HG03103 (cell line): ENCODE measurements around the gene WDR18.

Experiments
- ATAC-seq: cut with Tn5 transposase; IDR thresholded peaks from one replicate; pipeline ENCODE4 v1.9.1; 2021; ENCODE audit warnings: low read depth; ENCODE audit not compliant: unreplicated experiment

The WDR18 gene, protein sequence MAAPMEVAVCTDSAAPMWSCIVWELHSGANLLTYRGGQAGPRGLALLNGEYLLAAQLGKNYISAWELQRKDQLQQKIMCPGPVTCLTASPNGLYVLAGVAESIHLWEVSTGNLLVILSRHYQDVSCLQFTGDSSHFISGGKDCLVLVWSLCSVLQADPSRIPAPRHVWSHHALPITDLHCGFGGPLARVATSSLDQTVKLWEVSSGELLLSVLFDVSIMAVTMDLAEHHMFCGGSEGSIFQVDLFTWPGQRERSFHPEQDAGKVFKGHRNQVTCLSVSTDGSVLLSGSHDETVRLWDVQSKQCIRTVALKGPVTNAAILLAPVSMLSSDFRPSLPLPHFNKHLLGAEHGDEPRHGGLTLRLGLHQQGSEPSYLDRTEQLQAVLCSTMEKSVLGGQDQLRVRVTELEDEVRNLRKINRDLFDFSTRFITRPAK

DNA sequence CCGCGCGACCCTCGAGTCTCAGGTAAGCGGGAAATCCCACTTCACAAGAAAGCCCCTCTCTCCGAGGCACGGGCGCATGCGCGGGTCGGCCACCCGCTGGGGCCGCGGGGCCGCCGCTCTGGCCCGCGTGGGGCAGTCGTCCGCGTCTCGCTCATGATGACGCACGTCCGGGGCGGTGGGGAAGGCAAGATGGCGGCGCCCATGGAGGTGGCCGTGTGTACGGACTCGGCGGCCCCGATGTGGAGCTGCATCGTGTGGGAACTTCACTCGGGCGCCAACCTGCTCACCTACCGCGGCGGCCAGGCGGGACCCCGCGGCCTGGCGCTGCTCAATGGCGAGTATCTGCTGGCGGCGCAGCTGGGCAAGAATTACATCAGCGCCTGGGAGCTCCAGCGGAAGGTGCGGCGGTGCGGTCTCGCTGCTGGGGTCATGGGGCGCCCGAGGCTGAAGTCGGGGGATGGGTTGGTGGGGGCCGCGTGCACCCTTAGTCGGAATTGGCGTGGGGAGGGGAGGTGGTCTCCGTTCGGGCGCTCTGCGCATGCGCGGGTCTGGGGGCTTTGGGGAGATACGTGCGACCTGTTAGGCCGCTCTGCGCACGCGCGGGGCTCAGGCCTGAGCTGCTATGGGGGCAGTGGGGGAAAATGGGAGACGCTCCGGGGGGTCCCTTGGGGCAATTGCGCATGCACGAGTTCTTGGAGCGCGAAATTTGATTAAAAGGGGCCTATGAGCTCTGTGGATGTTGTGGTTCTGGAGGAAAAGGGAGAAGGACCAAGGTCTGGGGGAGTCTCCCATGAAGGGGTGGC is at the start of gene WDR18:
Gene WDR18, plus strand, starts transcription at position 181 of the 803 bp plus-strand sequence. Its CDS starts 9 bp downstream, at position 190.
- ATAC-seq: peak; percentile 64

DNA sequence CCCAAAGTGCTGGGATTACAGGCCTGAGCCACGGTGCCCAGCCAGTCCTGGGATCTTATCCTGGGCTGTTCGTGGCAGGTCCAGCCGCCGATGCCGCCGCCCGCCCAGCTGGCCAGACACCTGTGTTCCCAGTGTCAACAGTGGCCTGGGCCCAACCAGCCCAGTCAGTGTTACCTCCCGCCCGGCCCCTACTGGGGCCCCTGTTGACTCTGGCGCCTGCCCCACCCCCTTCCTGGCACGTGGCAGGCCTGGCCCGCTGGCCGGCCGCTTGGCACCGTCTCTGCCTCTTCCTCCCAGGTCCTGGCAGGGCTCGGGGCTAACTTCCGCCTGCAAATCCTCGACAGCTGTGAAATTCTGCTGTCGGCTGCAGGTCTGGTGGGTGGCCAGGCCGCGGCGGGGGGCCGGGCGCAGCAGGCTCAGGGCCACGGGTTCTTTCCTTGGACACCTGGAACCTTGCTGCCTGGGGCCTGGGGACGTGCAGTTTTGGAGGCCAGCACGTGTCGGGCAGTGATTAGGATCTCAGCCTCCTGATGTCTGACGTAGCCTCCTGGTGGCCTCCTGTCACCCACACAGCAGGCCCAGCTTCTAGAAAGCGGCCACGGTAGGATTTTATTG is 49.2 kb upstream of the WDR18 start:
- ATAC-seq: no peak

DNA sequence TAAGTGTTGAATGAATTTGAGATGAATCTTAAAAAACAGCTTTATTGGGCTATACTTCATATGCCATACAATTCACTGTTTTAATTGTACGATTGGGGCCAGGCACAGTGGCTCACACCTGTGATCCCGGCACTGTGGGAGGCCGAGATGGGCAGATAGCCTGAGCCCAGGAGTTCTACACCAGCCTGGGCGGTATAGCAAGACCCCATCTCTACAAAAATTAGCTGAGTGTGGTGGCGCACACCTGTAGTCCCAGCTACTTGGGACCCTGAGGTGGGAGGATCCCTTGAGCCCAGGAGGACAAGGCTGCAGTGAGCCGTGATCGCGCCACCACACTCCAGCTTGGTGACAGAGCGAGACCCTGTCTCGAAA is 48.0 kb upstream of the WDR18 start:
- no peak for ATAC-seq

DNA sequence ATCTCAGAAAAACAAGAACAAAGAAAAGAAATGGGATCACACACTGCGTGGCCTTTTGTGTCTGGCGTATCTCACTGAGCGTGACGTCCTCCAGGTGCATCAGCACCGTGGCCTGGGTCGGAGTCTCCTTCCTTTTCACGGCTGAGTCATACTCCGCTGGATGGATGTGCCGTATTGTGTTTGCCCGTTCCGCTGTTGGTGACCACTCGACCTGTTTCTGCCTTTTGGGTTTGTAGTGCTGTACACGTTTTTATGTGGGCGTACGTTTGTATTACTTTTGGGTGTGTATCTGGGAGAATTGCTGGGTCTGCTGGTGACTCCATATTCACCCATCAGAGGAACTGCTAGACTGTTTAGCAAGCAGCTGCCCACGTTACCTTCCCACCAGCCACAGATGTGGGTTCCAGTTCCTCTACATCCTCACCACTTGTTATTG is 46.9 kb upstream of the WDR18 start:
- no peak for ATAC-seq

DNA sequence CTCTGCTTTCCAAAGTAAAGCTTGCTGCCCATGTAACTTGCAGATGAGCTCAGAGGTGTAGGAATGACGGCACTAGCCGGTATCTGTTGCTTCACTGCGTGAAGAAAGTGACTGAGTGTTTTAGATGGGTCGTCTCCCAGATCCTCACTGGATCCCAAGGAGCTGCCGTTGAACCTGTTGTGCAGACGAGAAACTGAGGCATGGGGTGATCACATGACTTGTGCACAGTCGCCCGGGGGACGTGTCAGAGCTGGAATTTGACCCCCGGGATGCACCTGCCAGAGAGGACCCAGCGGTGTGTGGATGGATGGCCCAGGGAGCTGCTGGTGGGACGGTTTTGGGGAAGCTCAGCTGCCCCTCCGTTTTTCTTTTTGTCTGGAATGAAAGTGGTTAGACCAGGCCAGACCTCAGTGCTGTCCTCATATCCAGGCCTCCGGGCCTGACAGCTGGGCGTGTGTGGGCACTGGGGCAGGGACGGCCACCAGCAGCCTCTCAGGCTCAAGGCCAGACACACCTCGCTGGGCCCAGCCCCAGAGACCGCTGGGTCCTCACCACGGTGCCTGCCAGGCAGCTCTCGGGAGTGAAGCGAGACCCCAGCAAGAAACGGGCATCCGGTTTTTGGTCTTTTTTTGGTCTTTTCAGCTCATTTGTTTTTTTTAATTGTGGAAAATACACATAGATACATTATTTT is 45.8 kb upstream of the WDR18 start:
- ATAC-seq: no peak

DNA sequence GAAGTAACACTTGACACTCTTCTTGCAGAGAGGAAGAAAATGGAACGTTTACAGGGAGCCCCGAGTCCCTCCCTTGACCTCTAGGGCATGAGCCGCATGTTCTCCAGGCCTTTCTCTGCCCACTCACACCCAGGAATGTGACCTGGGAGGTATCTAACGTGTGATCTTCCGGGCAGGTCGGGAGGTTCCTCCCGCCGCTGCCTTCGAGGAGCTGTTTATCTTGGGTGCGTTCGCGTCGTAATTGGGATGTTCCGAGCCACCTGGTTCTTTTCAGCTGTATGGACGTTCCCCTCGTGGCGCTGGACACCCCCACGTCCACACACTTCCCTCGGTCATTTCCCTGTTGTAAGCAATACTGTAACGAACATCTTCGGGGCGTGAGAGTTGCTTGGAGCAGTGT is 44.7 kb upstream of the WDR18 start:
- no peak for ATAC-seq

DNA sequence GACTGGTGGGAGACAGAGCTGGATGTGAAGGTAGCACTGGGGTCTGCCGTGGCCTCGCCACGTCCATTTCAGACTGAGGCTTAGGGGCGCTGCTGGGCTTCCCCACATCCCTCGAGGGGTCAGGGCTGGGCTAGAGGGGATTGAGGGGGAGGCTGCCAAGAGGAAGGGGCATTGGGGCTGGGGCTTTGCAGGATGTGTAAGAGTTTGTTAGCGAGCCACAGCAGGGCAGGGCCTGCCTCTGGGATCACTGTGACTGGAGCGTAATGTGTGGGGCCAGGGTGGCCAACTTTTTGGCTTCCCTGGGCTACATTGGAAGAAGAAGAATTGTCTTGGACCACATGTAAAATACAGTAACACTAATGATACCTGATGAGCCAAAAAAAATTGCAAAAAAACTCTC is 44.2 kb upstream of the WDR18 start:
- no peak for ATAC-seq

DNA sequence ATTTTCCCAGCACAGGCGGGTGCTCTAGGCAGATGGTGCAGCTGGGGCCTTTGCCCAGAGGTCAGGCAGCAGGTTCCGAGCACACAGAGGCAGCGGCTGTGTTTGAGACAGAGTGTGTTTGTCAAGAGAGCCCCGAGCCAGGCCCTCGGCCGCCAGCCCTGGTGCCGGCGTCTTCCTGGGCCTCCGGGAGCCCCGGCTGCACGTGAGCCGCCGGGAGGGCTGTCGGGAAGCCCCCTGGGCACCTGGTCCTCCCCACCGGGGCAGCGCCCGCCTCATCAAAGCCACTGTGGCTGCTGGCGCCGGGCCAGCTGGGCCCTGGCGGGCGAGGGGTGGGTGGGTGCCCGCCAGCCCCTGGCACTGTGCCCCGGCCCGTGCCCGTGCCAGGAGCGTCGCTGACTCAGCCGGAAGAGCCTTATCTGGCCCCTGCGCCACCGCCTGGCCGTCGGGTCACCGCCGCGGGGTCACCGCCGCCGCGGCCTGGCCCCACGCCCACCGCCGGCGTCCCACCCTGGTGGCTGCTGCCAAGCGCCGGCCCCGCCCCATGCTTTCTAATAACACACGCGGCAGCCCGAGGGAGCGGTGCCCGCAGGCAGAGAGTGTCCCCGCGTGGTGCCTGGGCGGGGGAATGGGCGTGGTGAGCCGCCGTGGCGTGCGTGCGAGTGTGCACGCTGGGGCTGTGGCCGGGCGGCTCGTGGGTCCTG is 43.4 kb upstream of the WDR18 start:
- no peak for ATAC-seq

DNA sequence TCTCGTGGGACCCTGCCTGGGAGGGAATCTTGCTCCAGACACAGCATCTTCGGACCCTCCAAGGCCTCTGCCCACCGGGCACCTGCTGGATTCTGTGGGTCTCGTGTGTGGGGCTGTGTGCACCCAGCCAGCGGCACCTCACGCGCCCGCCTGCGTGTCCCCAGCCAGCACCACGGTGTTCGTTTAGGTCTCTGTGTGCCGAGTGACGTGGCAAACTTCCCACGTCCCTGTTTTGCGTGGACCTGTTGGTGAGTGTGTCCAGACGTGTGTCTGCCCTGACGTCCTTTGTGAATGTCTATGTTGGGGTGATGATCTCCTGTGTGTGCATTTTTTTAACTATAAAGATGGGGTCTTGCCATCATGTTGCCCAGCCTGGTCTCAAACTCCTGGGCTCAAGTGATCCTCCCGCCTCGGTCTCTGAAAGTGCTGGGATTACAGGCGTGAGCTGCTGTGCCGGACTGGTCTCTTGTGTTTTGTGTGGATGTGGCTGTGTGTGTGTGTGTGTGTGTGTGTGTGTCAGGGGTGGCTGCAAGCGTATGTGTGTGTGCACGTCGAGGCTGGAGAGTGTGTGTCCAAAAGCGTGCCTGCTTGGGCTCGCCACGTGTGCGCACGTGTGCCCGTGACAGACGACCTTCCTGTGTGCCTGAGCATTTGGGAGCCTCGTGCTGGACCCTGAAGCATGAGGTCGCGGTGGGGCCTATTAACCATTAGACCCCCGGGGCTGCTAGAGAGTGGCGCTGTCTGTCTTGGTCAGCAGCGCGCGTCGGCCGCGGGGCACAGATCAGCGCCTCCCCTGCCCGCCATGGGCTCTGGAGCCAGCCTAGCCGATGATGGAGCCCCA is 42.6 kb upstream of the WDR18 start:
- no peak for ATAC-seq

DNA sequence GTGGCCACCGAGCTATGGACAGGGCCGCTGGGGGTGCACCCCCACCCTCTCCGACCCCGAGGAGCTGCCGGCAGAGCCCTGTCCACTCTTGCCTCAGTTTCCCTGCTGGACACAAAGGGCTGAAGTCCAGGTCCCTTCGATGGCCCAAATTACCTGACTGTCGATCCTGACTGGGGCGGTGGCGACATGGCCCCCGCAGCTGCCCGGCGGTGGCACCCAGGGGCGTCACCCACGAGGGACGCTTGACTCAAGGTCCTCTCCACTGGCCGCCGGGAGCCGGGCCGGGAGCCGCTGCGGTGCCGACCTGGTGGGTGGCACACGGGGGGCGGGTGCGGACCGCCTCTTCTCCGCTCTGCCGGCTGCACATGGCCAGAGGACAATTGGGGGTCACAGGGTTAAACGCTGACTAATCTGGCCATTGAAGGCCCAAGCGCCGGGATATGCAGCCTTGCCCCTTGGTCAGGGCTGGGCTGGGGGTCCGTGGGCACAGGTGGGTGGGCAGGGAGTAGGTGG is 42.0 kb upstream of the WDR18 start:
- no peak for ATAC-seq

DNA sequence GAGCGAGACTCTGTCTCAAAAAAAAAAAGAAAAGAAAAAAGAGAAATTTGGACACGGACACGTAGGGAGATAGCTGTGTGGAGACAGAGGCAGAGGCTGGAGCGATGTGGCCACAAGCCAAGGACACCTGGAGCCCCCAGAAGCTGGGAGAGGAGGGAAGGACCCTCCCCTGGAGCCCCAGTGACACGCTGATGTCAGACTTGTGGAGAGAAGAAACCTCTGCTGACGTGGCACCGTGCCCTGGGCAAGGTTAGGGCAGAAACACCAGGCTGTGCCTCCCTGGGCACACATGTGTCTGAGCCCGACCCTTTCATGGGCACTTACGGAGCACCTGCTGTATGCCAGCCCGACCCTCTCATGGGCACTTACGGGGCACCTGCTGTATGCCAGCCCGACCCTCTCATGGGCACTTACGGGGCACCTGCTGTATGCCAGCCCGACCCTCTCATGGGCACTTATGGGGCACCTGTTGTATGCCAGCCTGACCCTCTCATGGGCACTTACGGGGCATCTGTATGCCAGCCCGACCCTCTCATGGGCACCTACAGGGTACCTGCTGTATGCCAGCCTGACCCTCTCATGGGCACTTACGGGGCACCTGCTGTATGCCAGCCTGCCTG is 40.5 kb upstream of the WDR18 start:
- no peak for ATAC-seq

DNA sequence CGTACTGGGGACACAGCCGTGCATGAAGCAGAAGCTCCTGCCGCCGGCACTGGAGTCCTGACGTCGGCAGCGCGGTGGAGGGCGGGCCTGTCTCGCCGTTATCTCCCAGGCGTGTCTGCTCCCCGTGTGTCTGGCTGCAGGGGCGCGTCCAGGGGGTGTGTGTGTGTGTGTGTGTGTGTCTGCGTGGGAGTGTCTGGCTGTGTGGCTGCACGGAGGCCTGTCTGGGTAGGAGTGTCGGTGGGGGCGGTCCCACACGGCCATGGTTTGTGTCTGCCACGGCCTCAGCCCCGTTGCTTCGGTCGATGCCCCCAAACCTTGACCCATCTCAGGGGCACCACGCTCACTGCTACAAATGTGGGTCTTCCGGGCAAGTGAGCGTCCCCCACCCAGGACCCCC is 40.0 kb upstream of the WDR18 start:
- ATAC-seq: no peak

DNA sequence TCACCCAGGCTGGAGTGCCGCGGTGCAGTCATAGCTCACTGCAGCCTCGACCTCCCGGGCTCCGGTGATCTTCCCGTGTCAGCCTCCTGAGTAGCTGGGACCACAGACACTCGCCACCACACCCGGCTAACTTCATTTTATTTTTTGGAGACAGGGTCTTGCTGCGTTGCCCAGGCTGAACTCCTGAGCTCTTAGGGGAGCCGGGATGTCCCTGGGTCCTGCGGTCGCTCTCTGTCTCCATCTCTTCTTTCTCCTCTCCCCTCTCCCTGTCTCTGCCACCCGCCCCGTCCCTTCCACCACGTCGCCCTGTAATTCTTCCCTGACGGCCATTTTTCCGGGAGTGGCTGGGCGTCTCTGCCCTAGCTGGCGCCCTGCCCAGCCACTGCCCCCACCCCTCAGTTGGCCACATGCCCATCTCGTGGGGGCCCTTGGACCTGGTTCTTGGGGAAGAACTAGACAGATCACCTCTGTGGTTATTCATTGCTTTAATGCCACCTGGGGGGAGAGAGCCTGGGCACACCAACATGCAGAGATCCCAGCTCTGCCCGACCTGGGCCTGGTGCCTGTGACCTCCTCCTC is 39.4 kb upstream of the WDR18 start:
- no peak for ATAC-seq

DNA sequence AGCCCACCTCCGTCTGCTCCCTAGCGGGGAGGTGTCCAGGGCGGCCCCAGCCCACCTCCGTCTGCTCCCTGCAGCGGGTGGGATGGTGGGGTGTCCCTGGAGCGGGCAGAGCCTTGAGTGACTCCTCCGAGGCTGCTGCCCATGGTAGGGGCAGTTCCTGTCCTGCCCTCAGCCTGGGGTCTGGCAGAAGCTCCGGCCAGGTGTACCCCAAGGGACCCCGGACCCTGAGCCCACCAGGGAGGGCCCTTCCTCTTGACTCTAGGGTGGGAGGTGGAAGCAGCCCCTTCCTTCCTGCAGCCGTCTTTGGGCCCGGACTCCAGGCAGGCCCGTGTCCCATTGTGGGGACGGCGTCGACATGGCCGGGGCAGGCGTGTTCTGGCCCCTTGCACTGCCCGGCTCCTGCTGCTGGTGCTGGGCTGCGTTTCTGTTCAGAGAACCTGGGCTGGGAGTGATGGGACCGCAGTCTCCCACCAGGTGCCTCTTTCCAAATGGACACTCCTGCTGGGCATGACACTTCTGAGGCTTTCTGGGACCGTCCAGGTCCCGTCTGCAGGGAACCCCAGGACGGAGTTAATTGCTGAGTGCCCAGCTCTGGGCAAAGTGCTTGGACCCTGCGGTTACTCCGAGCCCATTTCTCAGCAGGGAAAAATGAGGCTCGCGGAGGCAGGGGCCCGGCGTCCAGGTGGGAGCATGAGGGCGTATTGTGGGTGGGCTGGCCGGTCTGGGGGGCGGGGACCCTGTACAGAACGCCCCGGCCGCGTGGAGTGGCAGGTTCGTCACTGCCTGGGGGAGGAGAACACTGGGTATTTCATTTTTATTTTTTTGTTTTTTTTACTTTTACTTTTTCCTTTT is 38.5 kb upstream of the WDR18 start:
- no peak for ATAC-seq

DNA sequence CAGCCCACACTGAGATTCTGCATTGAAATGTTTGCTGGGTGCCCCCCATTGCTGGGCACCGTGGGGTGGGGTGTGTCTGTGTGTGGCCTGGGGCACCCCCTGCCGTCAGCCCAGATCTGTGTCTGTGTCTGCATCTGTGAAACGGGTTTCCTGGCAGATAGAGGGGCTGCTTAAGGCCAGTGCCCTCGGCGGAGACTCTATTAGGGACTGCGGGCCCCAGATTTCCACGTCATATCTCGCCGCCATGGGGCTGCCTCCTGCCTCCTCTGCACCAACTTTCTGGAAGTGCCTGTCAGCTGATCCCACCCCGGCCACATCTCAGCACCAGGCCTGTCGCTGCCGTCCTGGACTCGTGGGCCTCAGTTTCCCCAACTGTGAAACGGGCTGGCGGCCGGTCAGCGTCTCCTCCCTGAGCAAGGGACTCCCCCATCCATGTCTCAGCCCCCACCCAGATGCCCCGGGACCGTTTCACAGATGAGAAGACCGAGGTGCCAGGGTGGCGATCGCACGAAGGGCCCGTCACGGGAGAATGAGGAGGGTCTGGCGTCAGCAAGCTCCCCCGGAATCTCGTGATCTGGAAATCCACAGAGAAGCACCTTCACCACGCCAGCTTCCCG is 36.9 kb upstream of the WDR18 start:
- peak; percentile 6 for ATAC-seq

DNA sequence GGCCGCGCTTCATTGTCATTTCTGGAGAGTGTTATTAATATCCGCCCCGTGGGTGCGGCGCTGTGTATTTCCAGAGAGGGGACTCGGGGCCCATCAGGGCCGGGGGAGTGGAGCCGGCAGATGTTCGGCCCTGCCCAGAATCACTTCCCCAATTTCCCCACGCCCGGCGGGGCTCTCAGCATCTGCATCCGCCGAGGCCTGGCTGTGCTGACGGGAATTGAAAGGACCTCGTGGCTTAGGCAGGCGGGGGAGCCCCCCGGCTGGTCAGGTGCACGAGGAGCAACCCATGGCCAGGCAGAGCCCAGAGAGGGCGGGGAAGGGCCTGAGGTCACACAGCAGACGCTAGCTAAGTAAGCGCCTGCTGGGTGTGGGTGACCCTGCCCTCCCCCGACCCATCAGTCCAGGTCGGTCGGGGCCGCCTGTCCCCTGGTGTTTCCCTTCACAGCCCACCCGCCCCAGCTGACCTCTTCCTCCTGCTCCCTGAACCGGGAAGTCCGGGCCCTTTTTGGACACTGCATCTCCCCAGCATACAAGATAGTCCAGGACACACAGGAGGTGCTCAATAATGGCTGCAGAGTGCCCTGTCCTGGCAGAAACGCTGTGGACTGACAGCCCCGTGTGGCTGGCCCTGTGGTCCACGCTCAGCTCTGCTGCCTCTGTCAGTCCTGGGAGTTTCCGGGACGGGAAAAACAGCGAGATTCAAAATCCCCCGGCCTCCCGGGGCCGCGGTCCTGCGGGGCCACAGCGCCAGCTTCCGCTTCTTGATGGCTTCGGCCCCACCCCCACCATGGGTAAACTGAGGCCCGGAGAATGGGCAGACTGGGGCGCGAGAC is 36.2 kb upstream of the WDR18 start:
- ATAC-seq: peak; percentile 56
